ENCODE measurements around the gene MYOM3. TPM values are rescaled to one million over a fixed set of nuclear protein-coding genes. Genes with fewer than 3 reads are reported as not detected.

Gene MYOM3
- total and polyA plus RNA-seq, 2 of the 4 experiments (the other 2 are of a cell fraction) = 0.03 TPM; not detected in 1

DNA sequence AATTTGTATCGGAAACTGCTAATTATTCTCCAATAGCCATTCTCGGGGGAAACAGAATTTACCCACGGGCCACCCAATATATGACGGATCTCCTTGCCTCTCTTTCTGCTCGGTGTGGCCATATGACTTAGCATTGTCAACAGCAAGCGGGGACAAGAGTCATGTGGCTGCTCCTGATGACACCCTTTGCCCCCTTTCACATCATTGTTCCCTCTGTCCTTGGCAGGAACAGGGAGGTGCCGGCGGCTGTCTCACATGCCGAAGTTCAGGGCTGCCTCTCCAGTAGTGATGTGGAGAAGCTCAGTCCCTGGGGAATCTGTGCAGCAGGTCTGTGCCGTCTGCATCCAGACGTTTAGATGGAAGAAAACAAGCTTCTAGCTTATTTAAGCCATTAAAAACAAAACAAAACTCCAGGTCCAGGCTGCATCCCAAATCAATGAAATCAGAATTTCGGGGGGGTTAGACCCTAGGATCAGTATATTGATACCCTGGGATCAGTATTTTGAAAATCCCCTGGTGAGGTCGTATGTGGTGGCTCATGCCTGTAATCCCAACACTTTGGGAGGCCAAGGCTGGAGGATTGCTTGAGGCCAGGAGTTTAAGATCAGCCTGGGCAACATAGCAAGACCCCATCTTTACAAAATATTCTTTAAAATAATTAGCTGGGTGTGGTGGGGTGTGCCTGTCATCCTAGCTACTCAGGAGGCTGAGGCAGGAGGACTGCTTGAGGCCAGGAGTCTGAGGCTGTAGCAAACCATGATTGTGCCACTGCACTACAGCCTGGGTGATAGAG is 10.8 kb downstream of the MYOM3 start:
- Histone ChIP-seq H2BK120ac (ENCODE audit: low read depth, low read length) (no peak overlapping the region), H2BK5ac (ENCODE audit: low read depth, low read length, poor library complexity, severe bottlenecking) (no peak overlapping the region), H3K27ac (ENCODE audit: insufficient read depth, low read length) (no peak overlapping the region), H4K20me1 (ENCODE audit: insufficient read depth, low read length) (no peaks in the 10 kb centered on the region), H2BK20ac (ENCODE audit: low read depth, low read length) (no peak overlapping the region), H3K14ac (replicated peaks; ENCODE audit: low read depth, low read length) (no peak overlapping the region), H3K9me1 (ENCODE audit: insufficient read depth, low read length) (no peaks in the 10 kb centered on the region), H3K23ac (ENCODE audit: low read depth, low read length) (no peak overlapping the region), H3K9me3 (ENCODE audit: control insufficient read depth, insufficient read depth, low read length) (no peaks in the 10 kb centered on the region), H3K79me1 (ENCODE audit: low read depth in 1 of 2, low read length in 2 of 2) (no peaks in the 10 kb centered on the region), H2BK15ac (ENCODE audit: low read depth, low read length) (no peak overlapping the region), H3K4me3 (ENCODE audit: insufficient read depth, low read depth, low read length) (no peak overlapping the region), H3K4me2 (ENCODE audit: low read depth, low read length) (no peak overlapping the region), H3K36me3 (ENCODE audit: control insufficient read depth, insufficient read depth, low read length) (no peaks in the 10 kb centered on the region), H4K91ac (ENCODE audit: insufficient read depth, low read depth, low read length) (no peak overlapping the region), H4K8ac (ENCODE audit: low read depth in 2 of 2, low read length in 2 of 2) (no peak overlapping the region), H3K4me1 (ENCODE audit: control insufficient read depth, insufficient read depth, low read length) (no peaks in the 10 kb centered on the region), H2AK5ac (ENCODE audit: low read depth, low read length) (no peak overlapping the region), H3K4ac (ENCODE audit: low read depth, low read length) (no peak overlapping the region), H3K18ac (ENCODE audit: low read depth, low read length) (no peak overlapping the region), H4K5ac (ENCODE audit: low read depth, low read length) (no peak overlapping the region), H2AK9ac (replicated peaks; ENCODE audit: low read depth, low read length, poor library complexity) (no peak overlapping the region), H2AFZ (replicated peaks; ENCODE audit: low read length, poor library complexity) (no peak overlapping the region), H3K56ac (ENCODE audit: extremely low read depth, insufficient read depth, low read length) (no peak overlapping the region), H3K9ac (ENCODE audit: low read depth, low read length) (no peak overlapping the region), H3K27me3 (ENCODE audit: control insufficient read depth, insufficient read depth, low read length) (peaks cover 37% of the 10 kb centered on the region)
- intact Hi-C loops (cut with micrococcal nuclease) (no loop called here), dilution Hi-C loops (cut with HindIII; ENCODE audit: low sequenced_read_pairs, unreplicated experiment) (no loop called here), in situ Hi-C loops (cut with MboI; ENCODE audit: low sequenced_read_pairs) (no loop called here)
- TF ChIP-seq MAFK (IDR thresholded peaks at IDR 0.05; ENCODE audit: low read depth, low read length) (no peak), CTCF (conservative IDR thresholded peaks at IDR 0.05; ENCODE audit: low read depth, low read length) (no peak), RAD21 (IDR thresholded peaks at IDR 0.05; ENCODE audit: low read length) (no peak), ELK1 (IDR thresholded peaks at IDR 0.05; ENCODE audit: borderline replicate concordance, low read depth, low read length) (no peak), USF2 (IDR thresholded peaks at IDR 0.05; ENCODE audit: low read depth, low read length) (no peak), RFX5 (IDR thresholded peaks at IDR 0.05; ENCODE audit: low read depth, low read length) (no peak), MAZ (IDR thresholded peaks at IDR 0.05; ENCODE audit: borderline replicate concordance, low read depth, low read length) (no peak), FOS (IDR thresholded peaks at IDR 0.05; ENCODE audit: low read depth, low read length) (no peak), RCOR1 (IDR thresholded peaks at IDR 0.05; ENCODE audit: insufficient replicate concordance, low read length) (no peak), CHD1 (IDR thresholded peaks at IDR 0.05; ENCODE audit: low read depth, low read length) (no peak), BHLHE40 (IDR thresholded peaks at IDR 0.05; ENCODE audit: low read depth, low read length) (no peak), CEBPB (IDR thresholded peaks at IDR 0.05; ENCODE audit: low read depth, low read length) (no peak), POLR2A (IDR thresholded peaks at IDR 0.05; ENCODE audit: low read depth, low read length) (no peak), MXI1 (IDR thresholded peaks at IDR 0.05; ENCODE audit: borderline replicate concordance, low read depth, low read length) (no peak), SMC3 (IDR thresholded peaks at IDR 0.05; ENCODE audit: low read depth, low read length) (no peak), NFE2L2 (IDR thresholded peaks at IDR 0.05; ENCODE audit: low read depth, low read length) (no peak)
- ChIA-PET POLR2A (ENCODE audit: unreplicated experiment) (interaction anchor here (0.5 kb wide), 1 partner anchor 146 kb away, joined by 3 read pairs; no protein-coding TSS in a partner anchor), CTCF (no interaction called here)
- no TSS peak for BruUV-seq (replicated peaks)
- 90% methylated on average over 2 of the region's 13 CpGs; no CpG with 5 or more reads in 1 of the 2 experiments for WGBS, 2 experiments (ENCODE audit: extremely low coverage in 2 of 2, insufficient read length in 1 of 2)
- no peak for ATAC-seq (ENCODE audit: low read depth)
- no peak for DNase-seq
